Glutamatergic neuron (in vitro differentiated cells): ENCODE measurements around the gene FRMD4A. TPM values are rescaled to one million over a fixed set of nuclear protein-coding genes. Genes with fewer than 3 reads are reported as not detected.

Experiments
- DNase-seq: peaks from one replicate; pipeline ENCODE4 v3.0.0; 2022
- H3K27ac Mint-ChIP-seq: one replicate; pipeline ENCODE4 v1.8.0; 2020; ENCODE audit warnings: mild to moderate bottlenecking, mixed read lengths, inconsistent platforms; ENCODE audit not compliant: unreplicated experiment
- H3K27me3 Mint-ChIP-seq: one replicate; pipeline ENCODE4 v1.8.0; 2020; ENCODE audit warnings: mild to moderate bottlenecking, moderate library complexity, mixed read lengths, inconsistent platforms; ENCODE audit not compliant: unreplicated experiment
- H3K36me3 Mint-ChIP-seq: one replicate; pipeline ENCODE4 v1.8.0; 2020; ENCODE audit warnings: mild to moderate bottlenecking, mixed read lengths, inconsistent platforms; ENCODE audit not compliant: unreplicated experiment
- H3K4me1 Mint-ChIP-seq: one replicate; pipeline ENCODE4 v1.8.0; 2020; ENCODE audit warnings: mild to moderate bottlenecking, low read depth, mixed read lengths, inconsistent platforms; ENCODE audit not compliant: unreplicated experiment
- H3K4me3 Mint-ChIP-seq: one replicate; pipeline ENCODE4 v1.8.0; 2020; ENCODE audit warnings: mild to moderate bottlenecking, mixed read lengths, inconsistent platforms; ENCODE audit not compliant: unreplicated experiment
- H3K9me3 Mint-ChIP-seq: one replicate; pipeline ENCODE4 v1.8.0; 2020; ENCODE audit warnings: mild to moderate bottlenecking, moderate library complexity, mixed read lengths, inconsistent platforms; ENCODE audit not compliant: unreplicated experiment
- total RNA-seq: library from RNA; stranded (reverse); fragmentation: NEBNext Ultra II Directional; extraction: Animal tissue kit (Norgen Biotek cat#: 25700); gene quantifications from one replicate; pipeline ENCODE4 v1.2.1, GENCODE V29; 2021; ENCODE audit not compliant: unreplicated experiment
- TF ChIP-seq, protein P1 (sequence below): fragments of 200-600 bp; sonication (generic); IDR thresholded peaks from one replicate; pipeline ENCODE4 v1.5.0; 2021; ENCODE audit not compliant: partially characterized antibody, unreplicated experiment

Gene FRMD4A
- total RNA-seq, 1 donor from 2014 or later = 70.6 TPM

DNA sequence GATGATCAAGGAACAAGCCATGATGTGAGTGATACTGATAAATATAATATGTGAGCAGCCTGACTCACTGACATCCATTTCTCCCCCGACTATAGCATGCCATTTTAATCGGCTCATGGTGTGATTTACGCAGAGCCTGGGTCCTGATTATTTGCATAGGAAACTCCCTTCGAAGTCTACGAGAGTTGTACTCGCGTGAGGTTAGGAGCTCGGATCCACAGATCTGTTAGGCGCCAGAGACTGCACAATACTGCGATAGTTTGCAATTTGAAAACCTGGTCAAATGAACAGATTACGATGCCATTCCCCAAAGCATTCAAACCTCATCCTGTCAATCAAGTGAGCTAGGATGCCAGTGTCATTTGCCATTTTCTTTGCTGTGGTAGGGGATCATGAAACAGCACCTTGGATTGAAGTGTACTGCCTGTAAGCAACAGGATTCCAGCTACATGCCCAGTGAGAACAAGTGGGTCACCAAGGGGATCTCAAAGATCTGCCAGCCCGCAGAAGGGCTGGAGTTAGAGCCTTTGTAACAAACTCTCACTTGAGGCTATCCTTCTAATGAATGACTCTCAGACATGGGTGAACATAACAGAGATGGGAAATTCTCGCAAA is 158.3 kb downstream of the FRMD4A start:
- Mint-ChIP-seq H3K9me3 (peaks cover 14% of the 10 kb centered on the region), H3K27me3 (peaks cover 11% of the 10 kb centered on the region), H3K4me1 (peaks cover 27% of the 10 kb centered on the region), H3K36me3 (peaks cover 5% of the 10 kb centered on the region), H3K27ac (peak overlapping the region; percentile 100), H3K4me3 (peak overlapping the region; percentile 99)
- TF ChIP-seq, protein P1, sequence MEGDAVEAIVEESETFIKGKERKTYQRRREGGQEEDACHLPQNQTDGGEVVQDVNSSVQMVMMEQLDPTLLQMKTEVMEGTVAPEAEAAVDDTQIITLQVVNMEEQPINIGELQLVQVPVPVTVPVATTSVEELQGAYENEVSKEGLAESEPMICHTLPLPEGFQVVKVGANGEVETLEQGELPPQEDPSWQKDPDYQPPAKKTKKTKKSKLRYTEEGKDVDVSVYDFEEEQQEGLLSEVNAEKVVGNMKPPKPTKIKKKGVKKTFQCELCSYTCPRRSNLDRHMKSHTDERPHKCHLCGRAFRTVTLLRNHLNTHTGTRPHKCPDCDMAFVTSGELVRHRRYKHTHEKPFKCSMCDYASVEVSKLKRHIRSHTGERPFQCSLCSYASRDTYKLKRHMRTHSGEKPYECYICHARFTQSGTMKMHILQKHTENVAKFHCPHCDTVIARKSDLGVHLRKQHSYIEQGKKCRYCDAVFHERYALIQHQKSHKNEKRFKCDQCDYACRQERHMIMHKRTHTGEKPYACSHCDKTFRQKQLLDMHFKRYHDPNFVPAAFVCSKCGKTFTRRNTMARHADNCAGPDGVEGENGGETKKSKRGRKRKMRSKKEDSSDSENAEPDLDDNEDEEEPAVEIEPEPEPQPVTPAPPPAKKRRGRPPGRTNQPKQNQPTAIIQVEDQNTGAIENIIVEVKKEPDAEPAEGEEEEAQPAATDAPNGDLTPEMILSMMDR = no peak
- DNase-seq = no peak

DNA sequence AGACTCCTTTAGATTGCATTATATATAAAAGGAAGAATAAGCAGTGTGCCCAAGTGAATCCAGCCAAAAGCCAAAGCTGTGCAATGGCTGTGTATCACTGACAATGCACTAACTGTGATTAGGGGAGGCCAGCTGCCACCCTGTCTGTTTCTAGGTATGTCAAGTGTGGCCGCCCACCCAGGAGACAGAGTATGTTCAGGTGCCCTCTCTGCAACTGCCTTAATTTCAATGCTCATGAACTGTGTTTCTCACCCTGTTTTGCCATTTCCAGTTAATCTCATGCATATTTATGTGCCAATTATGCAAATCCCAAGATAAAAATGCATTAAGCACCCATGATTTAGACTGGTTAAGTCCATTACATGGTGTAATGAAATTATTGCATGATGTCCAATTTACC is 159.4 kb downstream of the FRMD4A start:
- TF ChIP-seq, protein P1 = no peak
- peak overlapping the region; percentile 54 for H3K27ac Mint-ChIP-seq
- no peak for DNase-seq
- peak overlapping the region; percentile 99 for H3K4me3 Mint-ChIP-seq
- H3K36me3 Mint-ChIP-seq = peaks cover 6% of the 10 kb centered on the region
- H3K4me1 Mint-ChIP-seq = peaks cover 27% of the 10 kb centered on the region
- H3K27me3 Mint-ChIP-seq = peaks cover 11% of the 10 kb centered on the region
- H3K9me3 Mint-ChIP-seq = peaks cover 14% of the 10 kb centered on the region

DNA sequence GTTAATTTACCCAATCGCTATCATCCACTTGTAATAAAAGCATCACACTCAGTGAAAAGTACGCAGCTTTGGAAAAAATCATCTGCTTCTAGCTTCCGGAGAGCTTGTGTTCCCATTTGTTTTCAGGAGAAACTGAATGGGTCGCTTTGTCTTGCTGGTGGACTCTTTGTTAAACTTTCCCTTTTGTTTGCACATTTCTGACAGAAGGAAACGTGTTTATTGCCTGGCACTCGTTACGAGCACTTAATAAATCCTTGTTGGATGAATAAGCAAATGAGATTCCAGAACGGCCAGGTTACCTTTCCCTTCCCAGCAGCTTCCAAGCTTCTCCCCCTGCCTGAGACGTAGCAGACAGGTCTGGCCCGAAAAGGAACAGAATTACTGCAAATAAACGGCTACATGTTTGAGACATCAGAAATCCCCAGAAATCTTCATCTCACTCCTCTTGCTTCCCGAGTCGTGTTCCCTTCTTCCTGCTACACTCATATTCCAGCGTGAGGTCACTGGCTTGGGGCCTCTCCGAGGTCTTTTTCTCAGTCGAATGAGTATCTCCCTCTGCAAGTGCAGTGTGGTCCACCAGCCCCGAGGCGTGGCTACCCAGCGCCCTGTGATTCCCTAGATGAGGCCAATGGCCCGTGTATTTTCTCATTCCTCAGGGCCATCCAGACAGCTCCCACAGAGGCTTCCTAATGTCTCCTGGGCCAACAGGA is 167.2 kb downstream of the FRMD4A start:
- DNase-seq = no peak
- peak overlapping the region; percentile 25 for H3K4me3 Mint-ChIP-seq
- peak overlapping the region; percentile 38 for H3K27ac Mint-ChIP-seq
- peaks cover 22% of the 10 kb centered on the region for H3K36me3 Mint-ChIP-seq
- H3K27me3 Mint-ChIP-seq = peaks cover 4% of the 10 kb centered on the region
- peaks cover 2% of the 10 kb centered on the region for H3K4me1 Mint-ChIP-seq
- H3K9me3 Mint-ChIP-seq = peaks cover 2% of the 10 kb centered on the region
- TF ChIP-seq, protein P1 = no peak

DNA sequence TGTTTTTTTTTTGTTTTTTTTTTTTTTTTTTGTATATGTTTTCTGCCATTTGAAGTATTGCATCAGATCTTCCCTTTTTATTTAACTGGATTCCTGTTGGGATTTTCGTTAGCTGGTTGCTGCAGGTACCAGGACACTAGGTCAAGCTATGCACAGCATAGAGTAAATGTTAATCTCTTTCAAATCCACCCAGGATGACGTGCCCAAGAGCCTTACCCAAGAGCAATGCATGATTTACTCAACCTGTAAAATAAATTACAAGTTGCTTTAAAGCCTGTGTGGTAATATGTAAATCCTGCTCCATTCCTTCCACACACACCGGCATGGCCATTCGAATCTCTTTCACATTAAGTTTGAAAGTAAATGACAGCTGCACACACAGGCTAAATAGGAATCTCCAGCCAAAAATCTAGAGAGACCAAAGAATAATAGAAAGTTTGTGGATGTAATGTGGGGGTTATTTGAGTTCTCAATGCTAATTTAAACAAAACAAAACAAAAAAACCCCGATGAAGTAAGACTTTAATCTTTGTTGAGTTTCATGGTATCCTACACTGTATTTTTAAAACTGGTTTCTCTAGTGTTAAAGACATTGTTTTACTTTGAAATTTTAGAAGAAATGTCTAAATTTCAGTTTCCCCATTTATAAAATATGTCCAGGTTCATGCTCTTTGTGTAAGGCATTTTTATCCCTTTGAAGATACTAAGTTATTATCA is 167.9 kb downstream of the FRMD4A start:
- H3K4me1 Mint-ChIP-seq = peaks cover 2% of the 10 kb centered on the region
- DNase-seq = no peak
- H3K4me3 Mint-ChIP-seq = no peak overlapping the region
- no peak overlapping the region for H3K27ac Mint-ChIP-seq
- H3K9me3 Mint-ChIP-seq = peaks cover 2% of the 10 kb centered on the region
- TF ChIP-seq, protein P1 = no peak
- peaks cover 21% of the 10 kb centered on the region for H3K36me3 Mint-ChIP-seq
- H3K27me3 Mint-ChIP-seq = peaks cover 1% of the 10 kb centered on the region
